Activated CD8-positive, alpha-beta memory T cell treated with anti-CD3 and anti-CD28 coated beads, Interleukin-2, amount 50 U/mL, for 1 hour (primary cell): ENCODE results near the gene TACR2.

Experiments
- DNase-seq: peaks from one replicate; pipeline ENCODE4 v3.0.0-alpha.2; 2020; ENCODE audit errors: extremely low read depth

Gene TACR2

DNA sequence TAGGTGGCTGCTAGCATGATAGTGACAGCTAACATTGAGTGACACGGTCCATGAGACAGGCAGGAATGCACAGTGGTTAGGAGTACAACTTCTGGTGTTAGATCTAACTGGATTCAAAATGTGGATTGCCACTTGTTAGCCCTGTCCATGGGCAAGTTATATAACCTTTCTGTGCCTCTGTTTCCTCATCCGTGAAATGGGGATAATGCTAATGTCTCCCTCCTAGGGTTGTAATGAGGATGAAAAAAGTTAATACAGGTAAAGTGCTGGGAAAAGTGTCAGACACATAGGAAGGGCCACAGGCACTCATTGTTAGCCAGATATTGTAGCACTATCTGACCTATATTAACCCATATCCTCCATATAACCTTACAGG lies 41.8 kb downstream of the TACR2 start:
- DNase-seq = no peak

DNA sequence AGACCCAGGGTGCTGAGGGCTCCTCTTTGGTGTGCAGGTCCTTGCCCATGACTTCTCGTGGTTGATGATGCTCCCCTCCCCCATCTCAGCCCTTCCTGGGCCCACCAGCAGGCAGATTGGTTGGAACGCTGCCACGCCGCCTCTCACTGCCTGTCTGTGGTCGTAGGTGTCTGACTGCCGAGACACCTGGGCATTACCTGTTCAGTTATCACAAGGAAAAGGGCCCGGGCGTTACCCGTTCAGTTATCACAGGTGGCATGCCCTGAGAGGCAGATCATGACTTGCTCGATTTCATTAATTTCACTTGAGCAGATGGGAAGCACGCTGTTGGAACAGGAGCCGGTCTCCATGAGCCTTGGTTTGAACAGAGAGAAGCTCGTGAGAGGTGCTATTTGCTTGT lies 42.5 kb downstream of the TACR2 start:
- DNase-seq = no peak

DNA sequence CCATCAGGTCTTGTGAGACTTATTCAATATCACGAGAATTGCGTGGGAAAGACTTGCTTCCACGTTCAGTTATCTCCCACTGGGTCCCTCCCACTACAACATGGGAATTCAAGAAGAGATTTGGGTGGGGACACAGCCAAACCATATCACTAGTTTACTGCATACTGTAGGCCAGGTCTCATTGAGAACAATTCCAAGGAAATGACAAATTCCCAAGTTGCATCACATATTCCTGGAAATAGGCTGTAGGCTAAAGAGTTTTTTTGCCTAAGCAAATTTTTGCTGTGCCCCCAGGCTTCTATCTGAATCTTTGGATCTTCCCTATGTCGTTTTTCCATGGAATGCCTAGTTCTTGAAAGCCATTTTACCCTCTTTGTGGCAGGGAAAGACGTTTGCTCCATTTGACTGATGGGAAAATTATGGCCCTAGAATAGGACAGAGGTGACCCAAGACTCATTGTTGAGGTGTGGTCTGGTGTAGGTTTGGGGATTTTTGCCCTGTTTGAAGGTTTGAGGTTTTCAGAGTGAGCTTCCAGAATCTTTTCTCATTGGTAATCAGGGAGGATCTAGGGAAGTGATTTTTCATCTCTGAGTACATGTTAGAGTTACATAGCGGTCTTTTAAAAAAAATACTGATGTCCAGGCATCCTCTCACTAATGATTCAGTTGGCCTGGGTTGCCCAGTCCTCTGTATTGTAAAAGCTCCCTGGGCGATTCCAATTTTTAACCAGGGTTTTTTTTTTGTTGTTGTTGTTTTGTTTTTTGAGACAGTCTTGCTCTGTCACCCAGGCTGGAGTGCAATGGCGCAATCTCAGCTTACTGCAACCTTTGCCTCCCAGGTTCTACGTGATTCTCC lies 44.4 kb downstream of the TACR2 start:
- no peak for DNase-seq

DNA sequence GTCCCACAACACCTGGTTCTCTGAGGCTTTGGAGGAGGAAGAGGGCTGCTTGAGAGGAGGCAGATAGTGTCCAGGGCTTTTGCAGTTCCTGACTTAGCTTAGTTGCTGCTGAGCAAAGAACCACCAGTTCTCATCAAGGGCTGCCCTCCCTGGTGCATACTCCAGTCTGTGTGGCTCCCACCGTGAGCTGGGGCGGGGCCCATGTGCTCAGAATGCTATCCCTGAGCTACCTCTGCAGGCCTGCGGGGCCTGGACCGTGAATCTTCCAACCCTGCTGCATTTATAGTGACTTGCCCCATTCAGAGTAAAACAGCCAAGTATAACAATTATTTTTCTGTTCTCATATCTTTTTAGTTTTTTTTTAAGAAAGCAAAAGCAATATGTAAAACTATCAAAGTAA lies 49.2 kb downstream of the TACR2 start:
- DNase-seq = no peak

DNA sequence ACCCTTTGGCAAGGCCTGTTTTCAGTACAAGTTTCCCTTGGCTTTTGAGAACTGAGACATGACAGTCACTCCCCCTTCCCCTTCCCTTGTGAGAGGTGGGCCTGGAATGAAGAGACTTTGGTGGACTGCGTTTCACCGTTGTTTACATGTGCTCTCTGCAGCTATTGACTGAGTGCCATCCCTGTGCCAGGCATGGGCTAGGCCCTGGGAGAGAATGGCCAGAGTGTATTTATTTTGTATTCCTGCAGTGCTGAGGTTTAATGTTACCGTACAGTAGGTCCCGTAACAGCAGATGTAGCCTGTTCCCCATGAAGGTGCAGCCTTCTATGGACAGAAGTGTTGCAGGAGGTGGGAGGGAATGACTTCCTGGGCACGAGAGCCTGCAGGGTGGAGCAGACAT lies 50.0 kb downstream of the TACR2 start:
- DNase-seq = no peak

DNA sequence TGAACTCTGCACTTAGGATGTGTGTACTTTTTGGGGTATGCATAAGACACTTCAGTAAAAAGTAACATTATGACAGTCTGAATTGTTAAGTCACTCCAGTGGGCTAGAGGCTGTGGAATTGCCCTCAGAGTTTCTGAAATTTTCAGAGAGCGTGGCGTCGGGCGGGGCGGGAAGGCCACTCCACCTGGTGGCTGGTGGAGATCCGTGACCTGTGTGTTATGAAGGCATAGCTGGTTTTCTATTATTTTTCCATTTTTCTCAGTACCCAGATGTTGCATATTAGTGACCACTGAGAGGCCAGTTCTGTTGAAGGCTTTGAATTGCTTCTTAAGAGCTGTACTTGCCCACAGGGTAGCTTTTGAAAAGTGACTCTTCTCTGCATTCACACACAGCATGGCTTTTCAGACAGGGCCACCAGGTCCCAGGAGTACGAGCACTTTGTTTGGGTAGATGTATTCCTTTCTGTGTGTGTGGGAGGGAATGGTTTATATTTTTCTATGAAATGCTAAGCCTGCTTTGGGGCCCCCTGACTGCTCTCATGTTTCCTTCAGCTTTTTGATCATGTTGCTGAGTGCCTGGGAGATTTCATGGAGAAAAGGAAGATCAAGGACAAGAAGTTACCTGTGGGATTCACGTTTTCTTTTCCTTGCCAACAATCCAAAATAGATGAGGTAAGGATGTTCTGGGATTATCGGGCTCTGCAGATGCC lies 52.3 kb downstream of the TACR2 start:
- no peak for DNase-seq

DNA sequence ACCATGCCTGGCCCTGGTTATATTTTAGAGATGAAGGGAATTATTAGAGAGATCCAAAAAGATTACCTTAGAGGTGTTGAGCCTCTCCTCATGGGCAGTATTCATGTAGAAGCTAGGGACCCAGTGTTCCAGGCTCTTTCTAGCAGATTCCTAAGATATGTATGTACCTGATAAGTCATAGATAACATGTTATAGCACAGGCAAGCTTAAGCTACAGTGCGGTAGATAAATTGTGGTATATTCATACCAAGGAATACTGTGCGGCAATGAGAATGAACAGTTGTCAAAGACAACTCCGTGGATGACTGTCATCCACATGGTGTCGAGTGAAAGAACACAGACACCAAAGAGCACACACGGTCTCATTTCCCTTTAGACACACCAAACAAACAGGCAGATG lies 53.1 kb downstream of the TACR2 start:
- no peak for DNase-seq

DNA sequence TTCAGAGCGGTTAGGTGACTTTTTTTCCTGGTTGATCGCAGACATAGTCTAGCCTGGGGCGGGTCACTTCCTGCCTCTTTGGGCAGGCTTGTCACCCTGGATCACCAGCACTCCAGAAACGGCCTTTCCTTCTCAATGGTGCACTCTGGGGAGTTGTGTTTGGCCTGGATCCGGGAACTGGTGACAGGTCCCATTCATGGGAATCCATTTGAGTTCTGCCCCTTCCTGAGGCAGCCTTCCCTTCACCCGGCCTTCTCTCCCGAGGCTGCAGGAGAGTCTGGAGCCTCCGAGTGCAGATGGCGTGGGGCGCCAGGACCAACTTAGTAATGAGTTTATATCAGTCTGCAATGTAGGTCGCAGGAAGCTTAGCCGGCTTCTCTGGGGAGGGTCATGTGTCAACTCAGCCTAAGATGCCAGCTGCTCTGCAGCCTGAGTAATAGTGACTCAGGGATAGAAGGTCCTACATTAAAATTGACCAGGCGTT lies 54.2 kb downstream of the TACR2 start:
- DNase-seq = no peak

DNA sequence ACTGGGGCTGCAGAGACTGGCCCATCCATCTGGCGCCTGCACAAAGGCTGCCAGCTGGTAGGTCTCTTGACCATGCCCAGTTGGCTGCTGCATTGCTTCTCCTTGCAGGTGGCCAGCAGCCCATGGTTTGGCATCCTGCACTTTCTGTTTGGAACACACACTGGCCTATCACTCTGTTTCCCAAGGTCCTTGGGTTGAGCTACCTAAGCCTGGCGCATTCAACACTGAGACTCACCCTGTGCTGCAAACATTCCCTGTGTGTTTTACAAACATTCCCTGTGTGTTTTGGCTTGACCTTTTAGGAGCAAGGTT lies 55.5 kb downstream of the TACR2 start:
- no peak for DNase-seq

DNA sequence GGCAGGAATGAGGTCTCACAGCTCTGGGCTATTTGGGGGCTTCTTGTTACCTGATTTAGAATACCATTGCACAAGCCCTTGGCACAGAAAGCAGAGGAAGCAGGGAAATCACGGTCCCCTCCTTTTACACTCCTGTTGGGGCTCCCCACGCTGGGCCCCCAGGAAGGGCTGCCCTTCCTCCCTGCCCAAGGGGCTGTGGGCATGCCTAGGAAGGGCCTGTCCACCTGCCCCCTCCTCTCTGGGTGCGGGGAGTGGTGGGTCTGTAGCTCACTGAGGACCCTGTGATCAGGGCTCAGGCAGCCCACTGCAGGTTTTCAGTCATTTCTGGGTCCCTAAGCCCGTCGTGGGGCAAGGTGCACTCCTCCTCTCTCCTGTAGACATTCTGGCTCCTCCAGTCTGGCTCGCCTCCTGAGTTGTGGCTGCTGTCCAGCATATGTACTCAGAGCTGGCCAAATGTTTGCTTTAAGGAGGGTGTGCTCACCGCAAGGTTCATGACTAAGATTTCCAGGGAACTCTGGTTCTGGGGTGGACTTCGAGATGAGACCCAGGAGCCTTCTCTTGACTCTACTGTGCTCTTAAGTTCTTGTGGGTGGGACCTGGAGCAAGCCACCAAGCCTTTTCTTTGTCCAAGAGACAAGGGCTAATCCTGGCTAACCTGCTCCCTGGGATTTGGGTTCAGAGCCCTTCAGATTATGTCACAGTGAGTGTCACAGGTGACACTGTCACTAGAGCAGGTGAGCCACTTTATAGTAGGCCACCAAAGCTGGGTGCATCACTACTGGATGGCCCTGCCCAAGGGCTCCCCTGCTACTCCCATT lies 56.0 kb downstream of the TACR2 start:
- DNase-seq = no peak

DNA sequence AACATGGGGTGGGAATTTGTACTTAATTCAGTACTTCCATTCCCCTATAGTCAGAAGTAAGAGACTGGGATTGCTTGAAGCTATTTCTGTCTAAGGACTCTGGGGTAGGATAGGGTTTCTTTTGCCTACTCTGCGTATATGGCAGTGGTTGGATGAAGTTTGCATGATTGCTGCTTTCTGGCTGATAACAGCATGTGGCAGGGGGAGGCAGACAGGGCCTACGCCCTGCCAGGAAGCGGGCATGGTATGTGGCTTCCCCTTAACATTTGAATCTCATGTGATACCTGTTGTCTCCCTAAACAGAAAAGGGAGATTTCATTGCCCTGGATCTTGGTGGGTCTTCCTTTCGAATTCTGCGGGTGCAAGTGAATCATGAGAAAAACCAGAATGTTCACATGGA lies 57.1 kb downstream of the TACR2 start:
- no peak for DNase-seq

DNA sequence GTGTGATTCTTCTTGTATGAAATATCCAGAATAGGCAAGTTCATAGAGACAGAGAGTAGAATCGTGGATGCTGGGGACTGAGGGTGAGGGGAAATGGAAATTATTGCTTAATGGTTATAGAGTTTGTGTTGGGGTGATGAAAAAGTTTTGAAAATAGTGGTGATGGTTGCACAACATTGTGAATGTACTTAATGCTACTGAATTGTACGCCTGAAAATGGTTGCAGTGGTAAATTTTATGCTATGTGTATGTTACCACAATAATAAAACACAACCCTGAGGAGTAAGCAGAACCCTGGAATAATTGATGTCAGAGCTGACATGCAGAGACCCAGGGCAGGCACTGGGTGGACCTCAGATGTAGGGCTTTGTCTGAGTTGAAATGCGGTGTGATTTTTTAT lies 57.6 kb downstream of the TACR2 start:
- DNase-seq = no peak

DNA sequence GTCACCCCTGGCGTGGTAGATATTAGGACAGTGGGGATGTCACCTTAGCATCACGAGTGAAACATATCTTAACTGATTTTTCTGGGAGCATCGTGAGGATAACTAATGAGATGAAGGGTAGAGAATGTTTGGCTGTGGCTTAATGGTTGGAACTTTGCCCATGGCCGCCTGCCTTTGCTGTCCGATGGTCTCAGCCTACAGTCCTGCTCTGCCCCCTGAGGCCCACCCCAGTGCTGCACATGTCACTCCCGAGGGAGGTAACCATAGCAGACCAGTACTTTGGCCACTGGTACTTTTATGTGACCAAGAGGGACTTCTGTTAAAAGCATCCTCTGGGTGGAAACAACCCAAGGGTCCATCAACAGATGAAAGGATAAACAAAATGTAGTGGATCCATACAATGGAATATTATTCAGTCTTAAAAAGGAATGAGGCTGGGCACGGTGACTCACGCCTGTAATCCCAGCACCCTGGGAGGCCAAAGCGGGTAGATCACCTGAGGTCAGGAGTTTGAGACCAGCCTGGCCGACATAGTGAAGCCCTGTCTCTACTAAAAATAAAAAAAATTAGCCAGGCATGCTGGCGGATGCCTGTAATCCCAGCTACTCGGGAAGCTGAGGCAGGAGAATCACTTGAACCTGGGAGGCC lies 58.4 kb downstream of the TACR2 start:
- no peak for DNase-seq

DNA sequence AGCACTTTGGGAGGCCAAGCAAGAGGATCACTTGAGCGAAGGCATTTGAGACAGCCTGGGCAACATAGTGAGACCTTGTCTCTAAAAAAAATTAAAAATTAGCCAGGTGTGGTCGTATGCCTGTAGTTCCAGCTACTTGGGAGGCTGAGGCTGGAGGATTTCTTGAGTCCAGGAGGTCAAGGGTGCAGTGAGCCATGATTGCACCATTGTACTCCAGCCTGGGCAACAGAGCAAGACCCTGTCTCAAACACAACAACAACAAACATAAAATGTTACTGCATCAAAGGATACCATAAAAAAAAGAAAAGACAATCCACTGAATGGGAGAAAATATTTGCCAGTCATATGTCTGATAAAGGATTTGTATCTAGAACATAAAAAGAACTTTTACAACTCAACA lies 60.5 kb downstream of the TACR2 start:
- DNase-seq = no peak

DNA sequence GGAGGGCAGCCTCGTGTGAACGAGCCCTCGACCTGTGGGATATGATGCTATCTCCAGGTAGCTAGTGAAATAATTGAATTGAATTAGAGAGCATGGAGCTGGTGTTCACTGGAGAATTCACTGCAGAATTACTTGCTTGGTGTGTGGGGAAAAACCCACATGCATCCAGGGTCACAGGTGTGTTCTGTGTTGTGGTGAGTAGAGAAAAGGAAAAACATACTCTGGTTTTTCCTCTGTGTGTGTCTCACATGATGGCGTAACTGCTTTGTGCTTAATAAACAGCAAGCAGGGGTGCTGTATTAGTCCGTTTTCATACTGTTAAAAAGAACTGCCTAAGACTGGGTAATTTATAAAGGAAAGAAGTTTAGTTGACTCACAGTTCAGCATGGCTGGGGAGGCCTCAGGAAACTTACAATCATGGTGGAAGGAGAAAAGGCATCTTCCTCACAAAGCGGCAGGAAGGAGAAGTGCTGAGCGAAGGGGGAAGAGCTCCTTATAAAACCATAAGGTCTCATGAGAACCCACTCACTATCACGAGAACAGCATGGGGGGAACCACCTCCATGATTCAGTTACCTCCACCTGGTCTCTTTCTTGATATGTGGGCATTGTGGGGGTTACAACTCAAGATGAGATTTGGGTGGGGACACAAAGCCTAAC lies 62.6 kb downstream of the TACR2 start:
- no peak for DNase-seq
